ENCODE measurements around the gene EZH1. TPM values are rescaled to one million over a fixed set of nuclear protein-coding genes. Genes with fewer than 3 reads are reported as not detected.

Gene EZH1
- total and polyA plus RNA-seq, 2 of the 4 experiments (the other 2 are of a cell fraction): 17.6 to 27.3 TPM

DNA sequence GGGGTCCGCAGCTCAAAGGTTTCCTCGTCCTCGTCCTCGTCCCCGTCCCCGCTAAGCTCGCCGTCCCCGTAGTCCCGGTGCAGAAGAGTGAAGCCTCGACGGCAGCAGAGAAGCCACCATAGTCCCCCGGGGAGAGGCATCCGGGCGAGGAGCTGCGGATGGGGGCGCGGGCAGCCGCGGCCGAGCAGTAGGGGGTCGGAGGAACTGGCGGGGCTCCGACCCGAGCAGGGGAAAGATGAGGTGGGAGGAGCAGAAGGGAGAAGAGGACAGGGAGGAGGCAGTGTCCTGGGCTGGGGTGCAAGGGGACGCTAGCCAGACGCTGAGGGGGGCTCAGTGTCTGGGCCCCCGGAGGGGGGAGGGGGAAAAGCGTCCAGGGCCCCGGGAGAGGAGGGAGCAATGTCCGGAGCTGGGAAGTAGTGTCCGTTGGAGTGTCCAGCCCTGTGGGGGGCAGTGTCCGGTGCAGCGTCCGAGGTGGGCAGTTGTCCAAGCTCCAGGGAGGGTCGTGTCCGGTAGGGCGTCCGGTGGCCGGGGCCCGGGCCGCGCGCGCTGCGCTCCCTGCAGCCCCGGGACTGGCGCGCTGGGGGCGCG, 68.3 kb downstream of the EZH1 start, which contains the start of gene PLEKHH3:
TSS of gene PLEKHH3 (minus strand) at position 571 of the 588 bp plus-strand sequence. CDS start at position 140, 431 bp downstream.
- no TSS peak for BruUV-seq (replicated peaks)
- Histone ChIP-seq H3K18ac (ENCODE audit: low read depth, low read length) (peak within 1 kb of the TSS; percentile 33; the same call in 1 of the 2 replicates), H3K4me1 (ENCODE audit: control insufficient read depth, insufficient read depth, low read length) (peaks cover 37% of the 10 kb centered on the region), H2AK5ac (ENCODE audit: low read depth, low read length) (peak within 1 kb of the TSS; percentile 74), H3K9me1 (ENCODE audit: insufficient read depth, low read length) (peaks cover 15% of the 10 kb centered on the region), H2BK120ac (ENCODE audit: low read depth, low read length) (peak within 1 kb of the TSS; percentile 46), H4K5ac (ENCODE audit: low read depth, low read length) (peak within 1 kb of the TSS; percentile 19), H3K36me3 (ENCODE audit: control insufficient read depth, insufficient read depth, low read length) (peaks cover 19% of the 10 kb centered on the region; the same call in 1 of the 2 replicates), H3K9me3 (ENCODE audit: control insufficient read depth, insufficient read depth, low read length) (no peaks in the 10 kb centered on the region), H3K4me2 (ENCODE audit: low read depth, low read length) (peak within 1 kb of the TSS; percentile 79), H4K8ac (ENCODE audit: low read depth in 2 of 2, low read length in 2 of 2) (peak within 1 kb of the TSS; percentile 59 to 94; a peak in 3 of 4 replicates), H2AK9ac (replicated peaks; ENCODE audit: low read depth, low read length, poor library complexity) (peak within 1 kb of the TSS; percentile 72), H2BK15ac (ENCODE audit: low read depth, low read length) (peak within 1 kb of the TSS; percentile 24; the same call in 1 of the 3 replicates), H3K27me3 (ENCODE audit: control insufficient read depth, insufficient read depth, low read length) (no peaks in the 10 kb centered on the region), H3K4me3 (ENCODE audit: insufficient read depth, low read depth, low read length) (peak within 1 kb of the TSS; percentile 88), H3K56ac (ENCODE audit: extremely low read depth, insufficient read depth, low read length) (peak within 1 kb of the TSS; percentile 79; the same call in 1 of the 2 replicates), H3K79me1 (ENCODE audit: low read depth in 1 of 2, low read length in 2 of 2) (peaks cover 15 to 73% of the 10 kb centered on the region in 2 experiments; a peak in 3 of 4 replicates), H2AFZ (replicated peaks; ENCODE audit: low read length, poor library complexity) (peak within 1 kb of the TSS; percentile 92), H2BK20ac (ENCODE audit: low read depth, low read length) (peak within 1 kb of the TSS; percentile 63), H3K23ac (ENCODE audit: low read depth, low read length) (peak within 1 kb of the TSS; percentile 94), H4K91ac (ENCODE audit: insufficient read depth, low read depth, low read length) (peak within 1 kb of the TSS; percentile 79), H3K9ac (ENCODE audit: low read depth, low read length) (peak within 1 kb of the TSS; percentile 81), H4K20me1 (ENCODE audit: insufficient read depth, low read length) (peaks cover 34% of the 10 kb centered on the region), H3K4ac (ENCODE audit: low read depth, low read length) (peak within 1 kb of the TSS; percentile 90), H3K27ac (ENCODE audit: insufficient read depth, low read length) (peak within 1 kb of the TSS; percentile 90), H3K14ac (replicated peaks; ENCODE audit: low read depth, low read length) (peak within 1 kb of the TSS; percentile 83), H2BK5ac (ENCODE audit: low read depth, low read length, poor library complexity, severe bottlenecking) (peak within 1 kb of the TSS; percentile 83)
- in situ Hi-C loops (cut with MboI; ENCODE audit: low sequenced_read_pairs): loop anchor here (25.0 kb wide), 1 partner anchor 636 kb away; no protein-coding TSS in a partner anchor
- ChIA-PET CTCF (interaction anchor here (0.6 to 0.8 kb wide), 3 partner anchors 99 to 820 kb away, joined by 3 read pairs; partner anchors contain the start of gene PSMC3IP), POLR2A (ENCODE audit: unreplicated experiment) (no interaction called here)
- WGBS, 2 experiments (ENCODE audit: extremely low coverage in 2 of 2, insufficient read length in 1 of 2): 0% methylated on average over 12 of the region's 51 CpGs; no CpG with 5 or more reads in 1 of the 2 experiments
- TF ChIP-seq, protein P1, sequence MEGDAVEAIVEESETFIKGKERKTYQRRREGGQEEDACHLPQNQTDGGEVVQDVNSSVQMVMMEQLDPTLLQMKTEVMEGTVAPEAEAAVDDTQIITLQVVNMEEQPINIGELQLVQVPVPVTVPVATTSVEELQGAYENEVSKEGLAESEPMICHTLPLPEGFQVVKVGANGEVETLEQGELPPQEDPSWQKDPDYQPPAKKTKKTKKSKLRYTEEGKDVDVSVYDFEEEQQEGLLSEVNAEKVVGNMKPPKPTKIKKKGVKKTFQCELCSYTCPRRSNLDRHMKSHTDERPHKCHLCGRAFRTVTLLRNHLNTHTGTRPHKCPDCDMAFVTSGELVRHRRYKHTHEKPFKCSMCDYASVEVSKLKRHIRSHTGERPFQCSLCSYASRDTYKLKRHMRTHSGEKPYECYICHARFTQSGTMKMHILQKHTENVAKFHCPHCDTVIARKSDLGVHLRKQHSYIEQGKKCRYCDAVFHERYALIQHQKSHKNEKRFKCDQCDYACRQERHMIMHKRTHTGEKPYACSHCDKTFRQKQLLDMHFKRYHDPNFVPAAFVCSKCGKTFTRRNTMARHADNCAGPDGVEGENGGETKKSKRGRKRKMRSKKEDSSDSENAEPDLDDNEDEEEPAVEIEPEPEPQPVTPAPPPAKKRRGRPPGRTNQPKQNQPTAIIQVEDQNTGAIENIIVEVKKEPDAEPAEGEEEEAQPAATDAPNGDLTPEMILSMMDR (conservative IDR thresholded peaks at IDR 0.05; ENCODE audit: low read depth, low read length): peak; percentile 33; the same call in 1 of the 2 replicates
- TF ChIP-seq, protein P2, sequence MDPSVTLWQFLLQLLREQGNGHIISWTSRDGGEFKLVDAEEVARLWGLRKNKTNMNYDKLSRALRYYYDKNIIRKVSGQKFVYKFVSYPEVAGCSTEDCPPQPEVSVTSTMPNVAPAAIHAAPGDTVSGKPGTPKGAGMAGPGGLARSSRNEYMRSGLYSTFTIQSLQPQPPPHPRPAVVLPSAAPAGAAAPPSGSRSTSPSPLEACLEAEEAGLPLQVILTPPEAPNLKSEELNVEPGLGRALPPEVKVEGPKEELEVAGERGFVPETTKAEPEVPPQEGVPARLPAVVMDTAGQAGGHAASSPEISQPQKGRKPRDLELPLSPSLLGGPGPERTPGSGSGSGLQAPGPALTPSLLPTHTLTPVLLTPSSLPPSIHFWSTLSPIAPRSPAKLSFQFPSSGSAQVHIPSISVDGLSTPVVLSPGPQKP (IDR thresholded peaks at IDR 0.05; ENCODE audit: borderline replicate concordance, low read depth, low read length): no peak
- TF ChIP-seq CHD1 (IDR thresholded peaks at IDR 0.05; ENCODE audit: low read depth, low read length): no peak
- DNase-seq (no peak), ATAC-seq (ENCODE audit: low read depth) (peak; percentile 8)
- dilution Hi-C loops (cut with HindIII; ENCODE audit: low sequenced_read_pairs, unreplicated experiment): no loop called here
- intact Hi-C loops (cut with micrococcal nuclease): no loop called here

All from IMR-90 (cell line).